HUES64 (cell line): ENCODE data around the gene KCNMB4.

Experiments used
- H3K27ac ChIP-seq: 2 replicates; pipeline ENCODE4 v1.7.0; 2013; ENCODE audit warnings: low read depth, low read length, inconsistent platforms
- H3K27me3 ChIP-seq: 2 replicates; pipeline ENCODE4 v1.6.1; 2013; ENCODE audit warnings: mild to moderate bottlenecking, low read length; ENCODE audit not compliant: insufficient read depth
- H3K36me3 ChIP-seq: 2 replicates; pipeline ENCODE4 v1.6.1; 2013; ENCODE audit warnings: mild to moderate bottlenecking, low read length; ENCODE audit not compliant: insufficient read depth
- H3K4me1 ChIP-seq: 2 replicates; pipeline ENCODE4 v1.6.1; 2013; ENCODE audit warnings: mild to moderate bottlenecking, low read length, moderate library complexity; ENCODE audit not compliant: insufficient read depth
- H3K4me3 ChIP-seq: 2 replicates; pipeline ENCODE4 v1.5.1; 2013; ENCODE audit warnings: mild to moderate bottlenecking, low read length, moderate library complexity
- H3K9ac ChIP-seq: 2 replicates; pipeline ENCODE4 v1.6.1; 2013; ENCODE audit warnings: mild to moderate bottlenecking, low read depth, low read length
- H3K9me3 ChIP-seq: 2 replicates; pipeline ENCODE4 v1.6.1; 2013; ENCODE audit warnings: low read depth, low read length; ENCODE audit not compliant: insufficient read depth
- WGBS: fragments of 150-250, 120-280 bp; methylation state at CpG from one replicate; pipeline ENCODE4 v1.1.7; 2013; ENCODE audit warnings: missing lambda C conversion rate; 5-methylcytosine and 5-hydroxymethylcytosine counted together

Gene KCNMB4

DNA sequence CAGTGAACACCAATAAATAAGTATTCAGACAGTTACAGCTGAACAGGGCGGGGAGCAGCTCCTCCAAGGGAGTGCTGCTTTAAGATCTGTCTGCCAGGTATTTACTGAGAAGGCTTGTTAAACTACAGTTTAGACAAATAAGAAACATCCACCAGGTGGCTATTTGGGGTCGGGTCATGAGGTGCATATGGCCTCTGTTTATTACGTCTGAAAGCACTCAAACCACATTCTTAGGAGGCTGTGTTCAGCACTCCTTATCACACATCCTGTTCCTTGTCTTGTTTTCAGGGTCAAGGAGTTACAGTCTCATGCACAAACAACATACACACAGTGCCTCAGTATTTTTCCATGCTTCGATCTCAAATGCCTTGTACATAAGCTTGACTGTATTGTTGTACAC is 78.8 kb downstream of the KCNMB4 start:
- 87% methylated on average over 4 of the region's 4 CpGs for WGBS
- H3K36me3 ChIP-seq = no peaks in the 10 kb centered on the region
- H3K4me1 ChIP-seq = no peaks in the 10 kb centered on the region
- no peak overlapping the region for H3K9ac ChIP-seq
- no peak overlapping the region for H3K4me3 ChIP-seq
- peaks cover 7% of the 10 kb centered on the region for H3K9me3 ChIP-seq
- H3K27me3 ChIP-seq = no peaks in the 10 kb centered on the region
- no peak overlapping the region for H3K27ac ChIP-seq

- 94% methylated on average over 4 of the region's 4 CpGs for WGBS
- H3K9me3 ChIP-seq = peaks cover 26% of the 10 kb centered on the region
- no peaks in the 10 kb centered on the region for H3K4me1 ChIP-seq
- H3K36me3 ChIP-seq = no peaks in the 10 kb centered on the region
- no peak overlapping the region for H3K4me3 ChIP-seq
- H3K27ac ChIP-seq = no peak overlapping the region
- H3K27me3 ChIP-seq = no peaks in the 10 kb centered on the region
- no peak overlapping the region for H3K9ac ChIP-seq
These were observed 82.3 kb downstream of the KCNMB4 start for GRCh38 chr12:70448371-70448770.

DNA sequence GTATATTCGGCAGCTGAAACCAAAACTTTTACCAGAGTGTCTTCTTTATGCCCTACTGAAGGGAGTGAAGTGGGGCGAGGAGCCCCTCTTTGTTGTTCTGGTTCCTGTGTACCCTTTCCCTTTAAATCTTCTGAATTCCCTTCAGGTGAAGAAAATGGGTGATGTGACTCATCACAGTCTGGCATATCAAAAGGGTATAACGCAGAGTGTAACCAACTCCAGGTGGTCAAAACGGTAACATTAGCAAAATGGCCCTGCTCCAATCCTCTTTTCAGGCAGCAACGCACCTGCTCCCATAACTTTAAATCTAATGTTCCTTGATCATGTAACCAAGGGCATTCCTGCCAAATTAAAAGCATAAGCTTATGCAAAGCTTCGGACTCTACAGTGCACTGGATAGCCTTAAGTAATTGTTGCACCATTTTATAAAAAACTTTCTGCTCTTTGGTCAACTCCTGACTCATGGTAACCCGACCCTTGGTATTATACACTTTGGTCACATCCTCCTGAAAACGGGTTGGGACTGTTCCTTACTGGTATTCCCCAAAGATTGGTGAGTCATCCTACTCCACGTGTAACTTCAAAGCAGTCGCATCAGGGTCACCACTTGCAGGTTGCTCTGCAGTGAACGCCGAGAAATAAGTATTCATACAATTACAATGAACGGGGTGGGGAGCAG is 83.1 kb downstream of the KCNMB4 start:
- 90% methylated on average over 13 of the region's 13 CpGs for WGBS
- Histone ChIP-seq H3K9ac (no peak overlapping the region), H3K27ac (no peak overlapping the region)

GRCh38 chr12:70449753-70450341 is 83.8 kb downstream of the KCNMB4 start:
- H3K4me3 ChIP-seq = no peak overlapping the region
- no peaks in the 10 kb centered on the region for H3K27me3 ChIP-seq
- no peak overlapping the region for H3K27ac ChIP-seq
- H3K9ac ChIP-seq = no peak overlapping the region
- WGBS = 94% methylated on average over 2 of the region's 2 CpGs
- H3K4me1 ChIP-seq = no peaks in the 10 kb centered on the region
- no peaks in the 10 kb centered on the region for H3K36me3 ChIP-seq
- H3K9me3 ChIP-seq = peaks cover 26% of the 10 kb centered on the region

More for the DNA sequence above, 83.1 kb downstream of the KCNMB4 start:
- Histone ChIP-seq H3K9me3 (peaks cover 26% of the 10 kb centered on the region), H3K4me1 (no peaks in the 10 kb centered on the region), H3K27me3 (no peaks in the 10 kb centered on the region), H3K36me3 (no peaks in the 10 kb centered on the region), H3K4me3 (no peak overlapping the region)

DNA sequence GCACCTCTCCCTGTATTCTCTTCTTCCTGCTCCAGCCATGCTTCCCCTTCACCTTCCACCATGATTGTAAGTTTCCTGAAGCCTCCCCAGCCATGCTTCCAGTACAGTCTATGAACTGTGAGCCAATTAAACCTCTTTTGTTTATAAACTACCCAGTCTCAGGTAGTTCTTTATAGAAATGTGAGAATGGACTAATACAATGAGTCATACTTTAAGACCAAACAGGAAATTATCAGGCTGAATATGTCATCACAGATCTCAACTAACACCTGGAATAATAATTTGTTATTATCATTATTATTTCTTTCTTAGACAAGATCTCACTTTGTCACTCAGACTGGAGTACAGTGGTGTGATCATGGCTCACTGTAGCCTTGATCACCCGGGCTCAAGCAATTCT is 85.4 kb downstream of the KCNMB4 start:
- no peaks in the 10 kb centered on the region for H3K4me1 ChIP-seq
- H3K9me3 ChIP-seq = peaks cover 26% of the 10 kb centered on the region
- no peaks in the 10 kb centered on the region for H3K27me3 ChIP-seq
- H3K4me3 ChIP-seq = no peak overlapping the region
- no peak overlapping the region for H3K9ac ChIP-seq
- whole genome bisulfite sequencing = 85% methylated on average over 1 of the region's 1 CpG
- H3K27ac ChIP-seq = no peak overlapping the region
- H3K36me3 ChIP-seq = no peaks in the 10 kb centered on the region

- Histone ChIP-seq H3K36me3 (no peaks in the 10 kb centered on the region), H3K9ac (no peak overlapping the region), H3K9me3 (no peaks in the 10 kb centered on the region), H3K4me3 (no peak overlapping the region), H3K27ac (no peak overlapping the region), H3K27me3 (no peaks in the 10 kb centered on the region), H3K4me1 (no peaks in the 10 kb centered on the region)
These were observed 90.9 kb downstream of the KCNMB4 start for GRCh38 chr12:70456953-70457352.

DNA sequence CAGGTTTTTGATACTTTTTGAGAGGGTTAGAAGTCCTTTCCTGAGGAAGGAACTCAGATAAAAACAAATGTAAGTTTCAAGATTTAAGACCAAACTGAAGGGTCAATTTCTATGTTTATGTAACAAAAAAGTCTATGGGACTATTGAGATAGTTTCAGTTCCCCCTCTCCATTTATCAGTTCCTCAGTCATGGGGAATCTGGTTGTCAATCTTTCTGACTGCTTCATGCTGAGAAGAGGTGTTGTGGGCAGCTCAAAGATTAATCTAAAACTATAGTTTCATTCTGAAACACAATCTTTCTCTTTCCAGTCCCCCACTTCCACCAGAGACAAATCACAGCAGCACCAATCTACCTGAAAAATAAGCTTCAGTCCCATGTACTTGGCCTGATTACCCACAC is 93.7 kb downstream of the KCNMB4 start:
- Histone ChIP-seq H3K27ac (no peak overlapping the region), H3K9ac (no peak overlapping the region), H3K36me3 (no peaks in the 10 kb centered on the region), H3K4me1 (no peaks in the 10 kb centered on the region), H3K4me3 (no peak overlapping the region), H3K27me3 (no peaks in the 10 kb centered on the region), H3K9me3 (peaks cover 23% of the 10 kb centered on the region)

DNA sequence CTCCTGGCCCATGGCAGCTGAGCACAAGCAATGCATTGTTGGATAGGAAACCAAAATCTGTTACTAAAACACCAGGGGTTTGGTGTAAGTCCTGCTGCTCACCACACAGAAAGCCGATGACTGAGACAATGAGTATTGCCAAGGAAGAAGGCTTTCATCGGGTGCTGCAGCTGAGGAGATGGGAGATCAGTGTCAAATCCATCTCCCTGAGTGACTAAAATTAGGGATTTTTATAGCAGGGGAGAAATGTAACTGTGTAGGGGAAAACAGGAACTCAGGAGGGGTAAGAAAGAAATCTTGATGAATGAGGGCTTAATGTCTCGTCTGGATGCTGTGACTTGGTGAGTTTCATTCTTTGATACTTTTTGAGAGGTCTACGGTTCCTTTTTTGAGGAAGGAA is 97.9 kb downstream of the KCNMB4 start:
- no peak overlapping the region for H3K27ac ChIP-seq
- H3K36me3 ChIP-seq = no peaks in the 10 kb centered on the region
- no peaks in the 10 kb centered on the region for H3K4me1 ChIP-seq
- H3K9me3 ChIP-seq = peaks cover 28% of the 10 kb centered on the region
- 92% methylated on average over 4 of the region's 4 CpGs for WGBS
- H3K27me3 ChIP-seq = no peaks in the 10 kb centered on the region
- no peak overlapping the region for H3K4me3 ChIP-seq
- no peak overlapping the region for H3K9ac ChIP-seq

GRCh38 chr12:70466753-70467152 is 100.7 kb downstream of the KCNMB4 start:
- 96% methylated on average over 2 of the region's 2 CpGs for WGBS
- Histone ChIP-seq H3K27me3 (no peaks in the 10 kb centered on the region), H3K27ac (no peak overlapping the region), H3K9ac (no peak overlapping the region), H3K4me1 (no peaks in the 10 kb centered on the region), H3K9me3 (peaks cover 28% of the 10 kb centered on the region), H3K36me3 (no peaks in the 10 kb centered on the region), H3K4me3 (no peak overlapping the region)

- no peak overlapping the region for H3K27ac ChIP-seq
- H3K4me3 ChIP-seq = no peak overlapping the region
- no peak overlapping the region for H3K9ac ChIP-seq
- H3K4me1 ChIP-seq = no peaks in the 10 kb centered on the region
- peaks cover 26% of the 10 kb centered on the region for H3K9me3 ChIP-seq
- no peaks in the 10 kb centered on the region for H3K27me3 ChIP-seq
- no peaks in the 10 kb centered on the region for H3K36me3 ChIP-seq
- 88% methylated on average over 2 of the region's 2 CpGs for WGBS
These were observed 101.4 kb downstream of the KCNMB4 start for GRCh38 chr12:70467476-70467875.

GRCh38 chr12:70467918-70468733 is 102.0 kb downstream of the KCNMB4 start:
- H3K27me3 ChIP-seq = no peaks in the 10 kb centered on the region
- H3K27ac ChIP-seq = no peak overlapping the region
- no peaks in the 10 kb centered on the region for H3K36me3 ChIP-seq
- H3K9me3 ChIP-seq = peaks cover 21% of the 10 kb centered on the region
- 93% methylated on average over 10 of the region's 10 CpGs for WGBS
- H3K4me1 ChIP-seq = no peaks in the 10 kb centered on the region
- no peak overlapping the region for H3K4me3 ChIP-seq
- no peak overlapping the region for H3K9ac ChIP-seq
